Measurements from ENCODE around the gene NPTX1. TPM values are rescaled to one million over a fixed set of nuclear protein-coding genes. Genes with fewer than 3 reads are reported as not detected.
A peak's percentile ranks its signal among the peaks of the same experiment; 100 is the strongest.

Gene NPTX1
- total and polyA plus RNA-seq, 3 donors from 2014 or later = 1.7 to 3.8 (median 3.7) TPM

GRCh38 chr17:80455336-80455710 is 21.1 kb downstream of the NPTX1 start:
- TF ChIP-seq POLR2A (IDR thresholded peaks at IDR 0.05) (no peak), CTCF (IDR thresholded peaks at IDR 0.05) (no peak)
- H3K27me3 ChIP-seq = no peaks in the 10 kb centered on the region
- no peaks in the 10 kb centered on the region for H3K9me3 ChIP-seq
- H3K36me3 ChIP-seq (ENCODE audit: low read depth, missing control alignments) = no peaks in the 10 kb centered on the region
- peak overlapping the region; percentile 94 to 98 for H3K27ac ChIP-seq
- WGBS, 2 donors = 3 to 4% methylated on average over 13 to 20 of the region's 20 CpGs
- H3K4me1 ChIP-seq = peaks cover 29% of the 10 kb centered on the region
- peak; percentile 32 for DNase-seq
- intact Hi-C loops (cut with DNase I; ENCODE audit: low total_unique reads) = no loop called here
- H3K4me3 ChIP-seq = peak overlapping the region; percentile 81 to 84

DNA sequence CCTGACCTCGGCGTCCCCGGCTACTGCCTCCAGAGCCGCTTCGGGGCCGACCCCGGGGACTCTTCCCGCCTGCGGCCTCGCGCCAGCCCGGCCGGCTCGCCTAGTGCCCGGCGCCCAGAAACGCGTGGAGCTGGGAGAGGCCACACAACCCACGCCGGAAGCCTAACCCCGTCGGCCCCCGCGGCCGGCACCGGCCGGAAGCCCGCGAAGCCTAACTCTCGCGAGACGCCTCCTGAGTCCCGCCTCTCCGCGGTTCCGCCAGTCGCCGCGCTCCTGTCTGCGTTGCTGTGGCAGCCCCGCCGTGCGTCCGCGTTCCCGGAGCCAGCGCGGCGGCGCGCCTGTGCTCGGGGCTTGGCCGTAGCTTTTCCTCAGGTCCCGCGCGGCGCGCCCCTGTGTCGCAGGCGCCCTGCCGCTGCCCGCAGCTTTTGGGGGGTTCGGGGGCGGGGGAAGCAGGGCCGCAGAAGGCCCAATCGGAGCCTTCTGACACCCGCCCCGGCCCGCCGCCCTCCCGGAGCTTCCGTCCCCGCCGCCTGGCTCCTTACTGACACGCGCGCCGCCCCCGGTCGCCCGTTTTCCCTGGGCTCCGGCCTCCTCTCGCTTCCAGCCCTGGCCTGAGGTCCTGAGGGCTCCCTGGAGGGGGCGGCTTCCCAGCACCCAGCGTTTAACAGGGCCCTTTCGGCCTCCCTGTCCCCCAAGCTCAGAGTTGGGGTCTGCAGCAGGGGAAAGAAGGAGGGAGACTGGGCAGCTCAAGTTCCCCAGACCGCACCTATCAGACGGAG is 21.7 kb downstream of the NPTX1 start:
- TF ChIP-seq POLR2A (IDR thresholded peaks at IDR 0.05) (peak; percentile 44), CTCF (IDR thresholded peaks at IDR 0.05) (no peak)
- no peaks in the 10 kb centered on the region for H3K36me3 ChIP-seq (ENCODE audit: low read depth, missing control alignments)
- peak; percentile 98 for DNase-seq
- H3K9me3 ChIP-seq = no peaks in the 10 kb centered on the region
- H3K4me3 ChIP-seq = peak overlapping the region; percentile 81 to 84
- intact Hi-C loops (cut with DNase I; ENCODE audit: low total_unique reads) = no loop called here
- H3K27me3 ChIP-seq = no peaks in the 10 kb centered on the region
- peak overlapping the region; percentile 94 to 98 for H3K27ac ChIP-seq
- peaks cover 29% of the 10 kb centered on the region for H3K4me1 ChIP-seq
- 1% methylated on average over 66 of the region's 88 CpGs; no CpG with 5 or more reads in 1 of the 2 donors for WGBS, 2 donors

- Histone ChIP-seq H3K4me3 (peak overlapping the region; percentile 81 to 84), H3K27ac (peak overlapping the region; percentile 94 to 98), H3K27me3 (no peaks in the 10 kb centered on the region), H3K36me3 (ENCODE audit: low read depth, missing control alignments) (no peaks in the 10 kb centered on the region), H3K9me3 (no peaks in the 10 kb centered on the region), H3K4me1 (peaks cover 29% of the 10 kb centered on the region)
- 29 to 40% methylated on average over 25 to 27 of the region's 36 CpGs for WGBS, 2 donors
- no peak for TF ChIP-seq CTCF (IDR thresholded peaks at IDR 0.05)
- TF ChIP-seq POLR2A (IDR thresholded peaks at IDR 0.05) = no peak
- DNase-seq = no peak
- intact Hi-C loops (cut with DNase I; ENCODE audit: low total_unique reads) = no loop called here
These were observed 22.3 kb downstream of the NPTX1 start for GRCh38 chr17:80453998-80454556.

GRCh38 chr17:80453126-80453997 is 23.0 kb downstream of the NPTX1 start:
- Histone ChIP-seq H3K4me3 (peak overlapping the region in 1 of 2 donors; percentile 81), H3K27me3 (no peaks in the 10 kb centered on the region), H3K36me3 (ENCODE audit: low read depth, missing control alignments) (no peaks in the 10 kb centered on the region), H3K4me1 (peaks cover 29% of the 10 kb centered on the region), H3K27ac (no peak overlapping the region), H3K9me3 (no peaks in the 10 kb centered on the region)
- intact Hi-C loops (cut with DNase I; ENCODE audit: low total_unique reads) = no loop called here
- no peak for TF ChIP-seq POLR2A (IDR thresholded peaks at IDR 0.05)
- no peak for TF ChIP-seq CTCF (IDR thresholded peaks at IDR 0.05)
- no peak for DNase-seq
- WGBS, 2 donors = 61 to 69% methylated on average over 14 to 19 of the region's 19 CpGs
